ENCODE data around the gene FERMT2.

Gene FERMT2

GRCh38 chr14:52902971-52903619, 47.8 kb downstream of the FERMT2 start:
- Mint-ChIP-seq H3K4me3 (no peak overlapping the region), H3K36me3 (no peaks in the 10 kb centered on the region), H3K4me1 (no peaks in the 10 kb centered on the region), H3K9me3 (no peaks in the 10 kb centered on the region), H3K27ac (no peak overlapping the region), H3K27me3 (peaks cover 5% of the 10 kb centered on the region)
- no peak for ATAC-seq (ENCODE audit: low read depth)
- no peak for DNase-seq (ENCODE audit: low spot score in 2 of 2)

GRCh38 chr14:52901357-52901980, 49.4 kb downstream of the FERMT2 start:
- Mint-ChIP-seq H3K9me3 (no peaks in the 10 kb centered on the region), H3K36me3 (no peaks in the 10 kb centered on the region), H3K4me1 (no peaks in the 10 kb centered on the region), H3K27me3 (peaks cover 5% of the 10 kb centered on the region), H3K27ac (no peak overlapping the region), H3K4me3 (no peak overlapping the region)
- ATAC-seq (ENCODE audit: low read depth) (no peak), DNase-seq (ENCODE audit: low spot score in 2 of 2) (no peak)

- DNase-seq (ENCODE audit: low spot score in 2 of 2) = no peak
- no peak for ATAC-seq (ENCODE audit: low read depth)
- Mint-ChIP-seq H3K9me3 (no peaks in the 10 kb centered on the region), H3K36me3 (no peaks in the 10 kb centered on the region), H3K4me1 (no peaks in the 10 kb centered on the region), H3K4me3 (no peak overlapping the region), H3K27me3 (peaks cover 5% of the 10 kb centered on the region), H3K27ac (no peak overlapping the region)
Measured at GRCh38 chr14:52900731-52901130, 50.1 kb downstream of the FERMT2 start.

- Mint-ChIP-seq H3K27me3 (peaks cover 5% of the 10 kb centered on the region), H3K36me3 (no peaks in the 10 kb centered on the region), H3K4me3 (no peak overlapping the region), H3K9me3 (no peaks in the 10 kb centered on the region), H3K4me1 (no peaks in the 10 kb centered on the region), H3K27ac (no peak overlapping the region)
- no peak for DNase-seq (ENCODE audit: low spot score in 2 of 2)
- no peak for ATAC-seq (ENCODE audit: low read depth)
Measured at GRCh38 chr14:52898496-52898895, 52.4 kb downstream of the FERMT2 start.

GRCh38 chr14:52895000-52895399, 55.9 kb downstream of the FERMT2 start:
- Mint-ChIP-seq H3K4me3 (no peak overlapping the region), H3K4me1 (no peaks in the 10 kb centered on the region), H3K27me3 (peaks cover 9% of the 10 kb centered on the region), H3K36me3 (peaks cover 2% of the 10 kb centered on the region), H3K27ac (no peak overlapping the region), H3K9me3 (no peaks in the 10 kb centered on the region)
- DNase-seq (ENCODE audit: low spot score in 2 of 2) (no peak), ATAC-seq (ENCODE audit: low read depth) (no peak)

GRCh38 chr14:52891800-52892199, 59.0 kb downstream of the FERMT2 start:
- peaks cover 2% of the 10 kb centered on the region for H3K36me3 Mint-ChIP-seq
- H3K27me3 Mint-ChIP-seq = peaks cover 9% of the 10 kb centered on the region
- no peak overlapping the region for H3K27ac Mint-ChIP-seq
- H3K9me3 Mint-ChIP-seq = no peaks in the 10 kb centered on the region
- no peak for DNase-seq (ENCODE audit: low spot score in 2 of 2)
- no peaks in the 10 kb centered on the region for H3K4me1 Mint-ChIP-seq
- H3K4me3 Mint-ChIP-seq = no peak overlapping the region
- no peak for ATAC-seq (ENCODE audit: low read depth)

GRCh38 chr14:52888839-52889838, 61.7 kb downstream of the FERMT2 start:
- Mint-ChIP-seq H3K4me1 (no peaks in the 10 kb centered on the region), H3K27me3 (peaks cover 7% of the 10 kb centered on the region), H3K4me3 (no peak overlapping the region), H3K27ac (no peak overlapping the region), H3K9me3 (no peaks in the 10 kb centered on the region), H3K36me3 (peaks cover 2% of the 10 kb centered on the region)
- DNase-seq (ENCODE audit: low spot score in 2 of 2) (no peak), ATAC-seq (ENCODE audit: low read depth) (no peak)

GRCh38 chr14:52888159-52888558, 62.7 kb downstream of the FERMT2 start:
- no peak overlapping the region for H3K4me3 Mint-ChIP-seq
- ATAC-seq (ENCODE audit: low read depth) = no peak
- H3K4me1 Mint-ChIP-seq = no peaks in the 10 kb centered on the region
- DNase-seq (ENCODE audit: low spot score in 2 of 2) = no peak
- H3K27me3 Mint-ChIP-seq = peaks cover 11% of the 10 kb centered on the region
- peaks cover 2% of the 10 kb centered on the region for H3K36me3 Mint-ChIP-seq
- no peak overlapping the region for H3K27ac Mint-ChIP-seq
- H3K9me3 Mint-ChIP-seq = no peaks in the 10 kb centered on the region

- Mint-ChIP-seq H3K4me1 (no peaks in the 10 kb centered on the region), H3K4me3 (no peak overlapping the region), H3K27me3 (peaks cover 4% of the 10 kb centered on the region), H3K9me3 (no peaks in the 10 kb centered on the region), H3K27ac (no peak overlapping the region), H3K36me3 (no peaks in the 10 kb centered on the region)
- ATAC-seq (ENCODE audit: low read depth) (no peak), DNase-seq (ENCODE audit: low spot score in 2 of 2) (no peak)
Measured at GRCh38 chr14:52885230-52885629, 65.6 kb downstream of the FERMT2 start.

- H3K4me3 Mint-ChIP-seq = no peak overlapping the region
- no peaks in the 10 kb centered on the region for H3K4me1 Mint-ChIP-seq
- no peaks in the 10 kb centered on the region for H3K36me3 Mint-ChIP-seq
- no peak overlapping the region for H3K27ac Mint-ChIP-seq
- no peaks in the 10 kb centered on the region for H3K9me3 Mint-ChIP-seq
- H3K27me3 Mint-ChIP-seq = peaks cover 4% of the 10 kb centered on the region
- DNase-seq (ENCODE audit: low spot score in 2 of 2) = no peak
- ATAC-seq (ENCODE audit: low read depth) = no peak
Measured at GRCh38 chr14:52883658-52884057, 67.2 kb downstream of the FERMT2 start.

GRCh38 chr14:52882824-52883223, 68.0 kb downstream of the FERMT2 start:
- Mint-ChIP-seq H3K27me3 (peaks cover 4% of the 10 kb centered on the region), H3K36me3 (no peaks in the 10 kb centered on the region), H3K27ac (no peak overlapping the region), H3K4me1 (no peaks in the 10 kb centered on the region), H3K9me3 (no peaks in the 10 kb centered on the region), H3K4me3 (no peak overlapping the region)
- ATAC-seq (ENCODE audit: low read depth) = no peak
- no peak for DNase-seq (ENCODE audit: low spot score in 2 of 2)

GRCh38 chr14:52879958-52880357, 70.9 kb downstream of the FERMT2 start:
- Mint-ChIP-seq H3K4me3 (no peak overlapping the region), H3K4me1 (no peaks in the 10 kb centered on the region), H3K27me3 (peaks cover 4% of the 10 kb centered on the region), H3K27ac (no peak overlapping the region), H3K9me3 (no peaks in the 10 kb centered on the region), H3K36me3 (no peaks in the 10 kb centered on the region)
- ATAC-seq (ENCODE audit: low read depth) (no peak), DNase-seq (ENCODE audit: low spot score in 2 of 2) (no peak)

- H3K36me3 Mint-ChIP-seq = no peaks in the 10 kb centered on the region
- no peak overlapping the region for H3K4me3 Mint-ChIP-seq
- ATAC-seq (ENCODE audit: low read depth) (no peak), DNase-seq (ENCODE audit: low spot score in 2 of 2) (no peak)
- H3K27ac Mint-ChIP-seq = no peak overlapping the region
- no peaks in the 10 kb centered on the region for H3K9me3 Mint-ChIP-seq
- no peaks in the 10 kb centered on the region for H3K4me1 Mint-ChIP-seq
- peaks cover 2% of the 10 kb centered on the region for H3K27me3 Mint-ChIP-seq
Measured at GRCh38 chr14:52878946-52879345, 71.9 kb downstream of the FERMT2 start.

GRCh38 chr14:52878469-52878868, 72.4 kb downstream of the FERMT2 start:
- ATAC-seq (ENCODE audit: low read depth) (no peak), DNase-seq (ENCODE audit: low spot score in 2 of 2) (no peak)
- H3K27ac Mint-ChIP-seq = no peak overlapping the region
- H3K4me1 Mint-ChIP-seq = no peaks in the 10 kb centered on the region
- no peaks in the 10 kb centered on the region for H3K9me3 Mint-ChIP-seq
- H3K27me3 Mint-ChIP-seq = no peaks in the 10 kb centered on the region
- no peak overlapping the region for H3K4me3 Mint-ChIP-seq
- no peaks in the 10 kb centered on the region for H3K36me3 Mint-ChIP-seq
